ENCODE measurements around the gene PGBD2. TPM values are rescaled to one million over a fixed set of nuclear protein-coding genes. Genes with fewer than 3 reads are reported as not detected.
"Not testable (repeated sequence)": the region's sequence is repeated elsewhere in the genome, so short reads cannot be mapped to it uniquely, and the experiment has no call there.

PGBD2 gene
- total and polyA plus RNA-seq, 8 donors = 2.2 to 7.5 (median 4.2) TPM

DNA sequence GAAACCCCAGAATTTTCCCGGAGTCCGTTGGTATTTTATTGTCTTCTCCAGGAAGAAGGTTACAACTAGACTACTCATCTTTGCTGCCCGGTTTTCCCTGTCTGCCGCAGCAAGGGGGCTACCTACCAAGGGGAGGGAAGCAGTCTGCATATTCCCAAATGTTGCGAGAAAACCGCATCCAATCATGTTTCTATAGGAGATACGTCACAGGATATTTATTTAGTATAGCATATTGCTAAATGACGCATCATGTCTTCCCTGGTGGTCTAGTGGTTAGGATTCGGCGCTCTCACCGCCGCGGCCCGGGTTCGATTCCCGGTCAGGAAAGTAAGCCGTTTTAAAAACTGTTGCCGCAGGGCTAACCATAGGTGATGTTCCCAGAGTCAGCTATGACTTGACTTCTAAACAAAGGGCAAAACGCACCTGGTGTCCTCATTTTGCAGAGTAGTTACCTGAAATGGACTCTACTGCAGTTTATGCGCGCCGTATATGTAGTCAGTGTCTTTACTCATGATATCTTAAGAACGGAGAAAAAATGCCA lies 32.0 kb upstream of the PGBD2 start:
- TF ChIP-seq, protein P1, sequence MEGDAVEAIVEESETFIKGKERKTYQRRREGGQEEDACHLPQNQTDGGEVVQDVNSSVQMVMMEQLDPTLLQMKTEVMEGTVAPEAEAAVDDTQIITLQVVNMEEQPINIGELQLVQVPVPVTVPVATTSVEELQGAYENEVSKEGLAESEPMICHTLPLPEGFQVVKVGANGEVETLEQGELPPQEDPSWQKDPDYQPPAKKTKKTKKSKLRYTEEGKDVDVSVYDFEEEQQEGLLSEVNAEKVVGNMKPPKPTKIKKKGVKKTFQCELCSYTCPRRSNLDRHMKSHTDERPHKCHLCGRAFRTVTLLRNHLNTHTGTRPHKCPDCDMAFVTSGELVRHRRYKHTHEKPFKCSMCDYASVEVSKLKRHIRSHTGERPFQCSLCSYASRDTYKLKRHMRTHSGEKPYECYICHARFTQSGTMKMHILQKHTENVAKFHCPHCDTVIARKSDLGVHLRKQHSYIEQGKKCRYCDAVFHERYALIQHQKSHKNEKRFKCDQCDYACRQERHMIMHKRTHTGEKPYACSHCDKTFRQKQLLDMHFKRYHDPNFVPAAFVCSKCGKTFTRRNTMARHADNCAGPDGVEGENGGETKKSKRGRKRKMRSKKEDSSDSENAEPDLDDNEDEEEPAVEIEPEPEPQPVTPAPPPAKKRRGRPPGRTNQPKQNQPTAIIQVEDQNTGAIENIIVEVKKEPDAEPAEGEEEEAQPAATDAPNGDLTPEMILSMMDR (IDR thresholded peaks at IDR 0.05) = no peak
- WGBS, 2 donors = 1 to 3% methylated on average over 23 of the region's 23 CpGs
- intact Hi-C loops (cut with DNase I) = no loop called here
- ATAC-seq (peak; percentile 66 to 81 (median 74)), DNase-seq (peak; percentile 62 to 91 (median 82)), FAIRE-seq (peak; percentile 20)
- no peaks in the 10 kb centered on the region for H3K36me3 ChIP-seq
- no peaks in the 10 kb centered on the region for H3K27me3 ChIP-seq
- H3K9me3 ChIP-seq = no peaks in the 10 kb centered on the region
- peak overlapping the region; percentile 88 to 94 (median 90) for H3K27ac ChIP-seq
- H3K4me1 ChIP-seq = peaks cover 0 to 3% (median 0%) of the 10 kb centered on the region in 3 donors
- H3K4me3 ChIP-seq = peak overlapping the region; percentile 10 to 46 (median 38)

DNA sequence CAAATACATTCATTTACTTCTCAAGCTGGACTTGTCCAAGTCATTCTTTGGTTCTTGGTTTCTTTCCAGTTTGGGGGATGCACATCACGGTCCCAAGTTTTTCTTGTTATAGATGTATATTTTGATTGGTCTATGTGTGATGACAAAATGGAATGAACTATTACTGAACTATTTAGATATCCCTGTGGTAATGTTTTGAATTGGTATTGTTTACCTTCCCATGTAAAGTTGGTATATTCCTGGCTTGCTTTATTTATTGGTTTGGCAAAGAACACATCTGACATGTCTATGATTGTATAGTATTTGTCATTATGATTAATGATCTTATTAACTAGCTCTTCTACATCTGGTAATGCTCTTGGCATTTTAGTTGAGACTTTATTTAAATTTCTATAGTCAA lies 24.8 kb upstream of the PGBD2 start:
- no peaks in the 10 kb centered on the region for H3K4me1 ChIP-seq
- FAIRE-seq = no peak
- no peak for DNase-seq
- TF ChIP-seq, protein P1 (IDR thresholded peaks at IDR 0.05) = no peak
- H3K4me3 ChIP-seq = no peak overlapping the region
- intact Hi-C loops (cut with DNase I) = no loop called here
- H3K9me3 ChIP-seq = no peaks in the 10 kb centered on the region
- H3K36me3 ChIP-seq = no peaks in the 10 kb centered on the region
- ATAC-seq = no peak
- no peaks in the 10 kb centered on the region for H3K27me3 ChIP-seq
- no peak overlapping the region for H3K27ac ChIP-seq
- 78 to 79% methylated on average over 1 of the region's 1 CpG for WGBS, 2 donors

DNA sequence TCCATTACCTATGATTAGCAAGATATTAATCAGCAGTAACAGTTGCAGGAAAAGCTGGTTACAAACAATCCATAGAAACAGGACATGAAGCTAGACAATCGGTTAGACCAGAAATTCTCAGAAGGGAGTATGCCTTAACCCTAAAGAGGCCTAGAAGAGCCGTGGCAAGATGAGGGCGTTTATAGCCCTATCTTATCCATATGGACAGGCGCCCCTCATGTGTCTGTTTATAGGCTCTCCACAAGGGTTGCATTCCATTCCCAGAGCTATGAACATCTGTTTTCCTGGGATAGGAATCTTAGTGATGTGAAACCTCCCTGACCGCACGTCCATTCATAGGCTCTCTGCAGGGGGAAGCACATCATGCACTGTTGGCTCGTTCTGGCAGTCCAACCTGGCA lies 23.6 kb upstream of the PGBD2 start:
- H3K4me3 ChIP-seq; H3K9me3 ChIP-seq; ATAC-seq; H3K27ac ChIP-seq; H3K4me1 ChIP-seq; H3K36me3 ChIP-seq; DNase-seq; FAIRE-seq; H3K27me3 ChIP-seq; intact Hi-C loops (cut with DNase I): not testable (repeated sequence)
- WGBS, 2 donors = 74 to 89% methylated on average over 5 to 7 of the region's 7 CpGs

DNA sequence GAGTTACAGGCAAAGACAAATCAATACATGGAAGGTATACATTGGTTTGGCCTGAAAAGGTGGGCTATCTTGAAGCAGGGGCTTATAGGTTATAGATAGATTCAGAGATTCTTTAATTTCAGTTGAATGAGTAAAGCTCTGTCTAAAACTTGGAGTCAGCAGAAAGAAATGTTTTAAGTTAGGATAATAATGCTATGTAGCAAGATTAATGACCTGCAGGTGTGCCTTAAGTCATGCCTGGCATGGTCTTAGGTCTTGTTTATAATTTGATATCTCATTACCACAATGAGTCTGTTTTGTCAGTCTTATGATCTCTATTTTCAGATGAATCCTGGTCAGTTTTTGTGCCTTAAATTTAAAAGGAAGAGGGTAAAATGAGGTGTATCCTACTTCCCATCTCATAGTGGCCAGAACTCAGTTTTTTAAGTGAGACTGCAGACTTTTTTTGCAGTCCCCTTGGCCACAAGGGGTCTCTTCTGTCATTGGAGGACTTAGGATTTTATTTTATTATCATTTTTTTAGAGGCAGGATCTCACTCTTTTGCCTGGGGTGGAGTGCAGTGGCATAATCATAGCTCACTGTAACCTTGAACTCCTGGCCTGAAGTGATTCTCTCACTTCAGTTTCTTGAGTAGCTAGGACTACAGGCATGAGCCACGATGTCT lies 21.3 kb upstream of the PGBD2 start:
- Histone ChIP-seq H3K9me3 (no peaks in the 10 kb centered on the region), H3K27me3 (no peaks in the 10 kb centered on the region), H3K27ac (no peak overlapping the region), H3K4me3 (no peak overlapping the region), H3K4me1 (no peaks in the 10 kb centered on the region), H3K36me3 (no peaks in the 10 kb centered on the region)
- 40 to 54% methylated on average over 1 of the region's 1 CpG for whole genome bisulfite sequencing, 2 donors
- FAIRE-seq (no peak), DNase-seq (no peak), ATAC-seq (no peak)
- TF ChIP-seq, protein P1 (IDR thresholded peaks at IDR 0.05) = no peak
- intact Hi-C loops (cut with DNase I) = no loop called here

DNA sequence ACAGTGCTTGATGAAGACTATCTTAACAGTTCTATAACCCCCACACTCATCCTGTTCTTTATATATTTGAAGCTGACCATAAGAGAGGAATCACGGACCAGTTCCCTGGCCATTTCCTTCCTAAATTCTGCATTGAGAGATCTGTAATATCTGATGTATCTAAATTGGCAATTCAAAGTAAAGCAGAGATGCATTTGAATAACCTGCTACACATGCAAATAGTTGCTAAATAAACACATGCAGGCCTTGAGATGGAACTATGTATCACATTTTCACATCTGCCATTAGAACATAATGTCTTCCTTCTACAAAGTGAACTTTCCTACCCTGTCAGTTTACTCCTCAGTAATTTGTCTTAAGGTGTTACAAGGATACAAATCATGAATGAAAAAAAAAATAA lies 20.4 kb upstream of the PGBD2 start:
- H3K27me3 ChIP-seq = no peaks in the 10 kb centered on the region
- intact Hi-C loops (cut with DNase I) = no loop called here
- no peak for ATAC-seq
- H3K9me3 ChIP-seq = no peaks in the 10 kb centered on the region
- 75 to 92% methylated on average over 1 of the region's 1 CpG for WGBS, 2 donors
- DNase-seq = no peak
- no peak overlapping the region for H3K4me3 ChIP-seq
- H3K27ac ChIP-seq = no peak overlapping the region
- no peak for FAIRE-seq
- H3K36me3 ChIP-seq = no peaks in the 10 kb centered on the region
- H3K4me1 ChIP-seq = no peaks in the 10 kb centered on the region
- TF ChIP-seq, protein P1 (IDR thresholded peaks at IDR 0.05) = no peak

Measured in pancreas (tissue), 10 donors.